ENCODE measurements around the gene SUPT4H1. TPM values are rescaled to one million over a fixed set of nuclear protein-coding genes. Genes with fewer than 3 reads are reported as not detected.
A peak's percentile ranks its signal among the peaks of the same experiment; 100 is the strongest.

Gene SUPT4H1
- total and polyA plus RNA-seq, 9 of the 15 experiments (the other 6 are each of a cell fraction or from before 2014, with no cell fraction given) = 62.1 to 320 (median 117) TPM

DNA sequence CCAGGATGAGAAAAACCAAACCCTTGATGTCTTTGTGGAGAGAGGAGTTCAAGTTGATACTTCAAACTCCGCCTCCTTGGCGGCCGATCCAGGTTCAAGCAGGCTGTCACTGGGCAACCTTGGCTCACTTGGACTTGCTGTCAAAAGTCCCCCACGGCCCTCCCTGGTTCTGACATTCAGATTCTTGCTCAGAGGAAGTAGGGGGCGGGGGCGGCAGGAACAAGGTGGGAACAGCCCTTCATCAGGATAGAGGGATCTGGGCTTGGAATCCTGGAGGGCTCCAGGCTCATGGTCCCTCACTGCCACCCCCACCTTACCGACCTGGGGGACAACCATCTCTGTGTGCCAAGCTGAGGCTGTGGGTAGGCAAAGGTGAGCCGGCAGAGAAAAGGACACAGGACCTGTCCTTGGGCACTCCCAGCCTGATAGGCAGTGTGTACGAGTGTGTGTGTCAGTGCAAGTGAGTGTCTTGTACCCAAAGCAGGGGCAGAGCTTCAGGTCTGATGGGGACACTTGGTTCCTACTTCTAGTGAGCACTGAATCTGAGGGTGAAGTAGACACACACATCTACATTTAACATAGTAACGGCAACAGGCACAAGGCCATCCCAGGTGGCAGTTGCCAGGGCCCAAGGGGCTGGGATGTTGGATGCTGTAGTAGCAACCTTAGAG is 16.8 kb downstream of the SUPT4H1 start (continued):
- TF ChIP-seq, protein P1, sequence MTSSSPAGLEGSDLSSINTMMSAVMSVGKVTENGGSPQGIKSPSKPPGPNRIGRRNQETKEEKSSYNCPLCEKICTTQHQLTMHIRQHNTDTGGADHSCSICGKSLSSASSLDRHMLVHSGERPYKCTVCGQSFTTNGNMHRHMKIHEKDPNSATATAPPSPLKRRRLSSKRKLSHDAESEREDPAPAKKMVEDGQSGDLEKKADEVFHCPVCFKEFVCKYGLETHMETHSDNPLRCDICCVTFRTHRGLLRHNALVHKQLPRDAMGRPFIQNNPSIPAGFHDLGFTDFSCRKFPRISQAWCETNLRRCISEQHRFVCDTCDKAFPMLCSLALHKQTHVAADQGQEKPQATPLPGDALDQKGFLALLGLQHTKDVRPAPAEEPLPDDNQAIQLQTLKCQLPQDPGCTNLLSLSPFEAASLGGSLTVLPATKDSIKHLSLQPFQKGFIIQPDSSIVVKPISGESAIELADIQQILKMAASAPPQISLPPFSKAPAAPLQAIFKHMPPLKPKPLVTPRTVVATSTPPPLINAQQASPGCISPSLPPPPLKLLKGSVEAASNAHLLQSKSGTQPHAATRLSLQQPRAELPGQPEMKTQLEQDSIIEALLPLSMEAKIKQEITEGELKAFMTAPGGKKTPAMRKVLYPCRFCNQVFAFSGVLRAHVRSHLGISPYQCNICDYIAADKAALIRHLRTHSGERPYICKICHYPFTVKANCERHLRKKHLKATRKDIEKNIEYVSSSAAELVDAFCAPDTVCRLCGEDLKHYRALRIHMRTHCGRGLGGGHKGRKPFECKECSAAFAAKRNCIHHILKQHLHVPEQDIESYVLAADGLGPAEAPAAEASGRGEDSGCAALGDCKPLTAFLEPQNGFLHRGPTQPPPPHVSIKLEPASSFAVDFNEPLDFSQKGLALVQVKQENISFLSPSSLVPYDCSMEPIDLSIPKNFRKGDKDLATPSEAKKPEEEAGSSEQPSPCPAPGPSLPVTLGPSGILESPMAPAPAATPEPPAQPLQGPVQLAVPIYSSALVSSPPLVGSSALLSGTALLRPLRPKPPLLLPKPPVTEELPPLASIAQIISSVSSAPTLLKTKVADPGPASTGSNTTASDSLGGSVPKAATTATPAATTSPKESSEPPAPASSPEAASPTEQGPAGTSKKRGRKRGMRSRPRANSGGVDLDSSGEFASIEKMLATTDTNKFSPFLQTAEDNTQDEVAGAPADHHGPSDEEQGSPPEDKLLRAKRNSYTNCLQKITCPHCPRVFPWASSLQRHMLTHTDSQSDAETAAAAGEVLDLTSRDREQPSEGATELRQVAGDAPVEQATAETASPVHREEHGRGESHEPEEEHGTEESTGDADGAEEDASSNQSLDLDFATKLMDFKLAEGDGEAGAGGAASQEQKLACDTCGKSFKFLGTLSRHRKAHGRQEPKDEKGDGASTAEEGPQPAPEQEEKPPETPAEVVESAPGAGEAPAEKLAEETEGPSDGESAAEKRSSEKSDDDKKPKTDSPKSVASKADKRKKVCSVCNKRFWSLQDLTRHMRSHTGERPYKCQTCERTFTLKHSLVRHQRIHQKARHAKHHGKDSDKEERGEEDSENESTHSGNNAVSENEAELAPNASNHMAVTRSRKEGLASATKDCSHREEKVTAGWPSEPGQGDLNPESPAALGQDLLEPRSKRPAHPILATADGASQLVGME (CRISPR knock-in tag; IDR thresholded peaks at IDR 0.05) = 0 out of 2 replicates have a peak, but pooled peaks have one; percentile 31

- in situ Hi-C loops (cut with MboI) (loop anchor here (5.0 kb wide), 1 partner anchor 83 kb away; the partner anchor contains the start of gene RNF43), intact Hi-C loops (cut with micrococcal nuclease) (loop anchor here (10.0 kb wide), 1 partner anchor 300 kb away; no protein-coding TSS in a partner anchor)
- H4K20me1 ChIP-seq (replicated peaks; ENCODE audit: control insufficient read depth, insufficient read depth, low read length) = peaks cover 26% of the 10 kb centered on the region
- H3K4me3 ChIP-seq = peak overlapping the region; percentile 91; the same call in 1 of the 2 replicates
- H3K79me2 ChIP-seq (ENCODE audit: control insufficient read depth, insufficient read depth, low read length) = peaks cover 97% of the 10 kb centered on the region
- DNase-seq (ENCODE audit: extremely low read depth in 1 of 4, low spot score in 3 of 4) (no peak), FAIRE-seq (no peak), ATAC-seq (no peak)
- H3K9ac ChIP-seq (ENCODE audit: insufficient read depth in 1 of 2, low read depth in 2 of 2, low read length in 2 of 2) = peak overlapping the region; percentile 96 to 100
- CTCF ChIA-PET (ENCODE audit: low intra/inter-chr PET ratio) = no interaction called here
- peak overlapping the region; percentile 99 for H3K27ac ChIP-seq (ENCODE audit: extremely low read depth, low read depth, low read length)
- H2AFZ ChIP-seq (ENCODE audit: low read depth, low read length) = peak overlapping the region; percentile 72
- 34% methylated on average over 9 of the region's 9 CpGs for WGBS (ENCODE audit: insufficient coverage, low coverage, missing lambda C conversion rate)
- H3K27me3 ChIP-seq (ENCODE audit: control insufficient read depth in 2 of 2, insufficient read depth in 2 of 2, low read length in 2 of 2) = no peaks in the 10 kb centered on the region
- H3K4me1 ChIP-seq (replicated peaks in 1 of 2; ENCODE audit: control insufficient read depth in 2 of 2, insufficient read depth in 2 of 2, low read length in 2 of 2) = peaks cover 51 to 65% of the 10 kb centered on the region in 2 experiments
- peak overlapping the region; percentile 90 for H3K4me2 ChIP-seq (ENCODE audit: insufficient read depth, low read length)
- POLR2A ChIA-PET = interaction anchor here (0.7 to 10.4 kb wide), 5 partner anchors 8 to 81 kb away, joined by 3 to 257 read pairs (median 44); partner anchors contain the start of genes RNF43 and SUPT4H1
- peaks cover 26% of the 10 kb centered on the region for H3K36me3 ChIP-seq (ENCODE audit: control insufficient read depth, insufficient read depth, low read length)
- BruUV-seq (replicated peaks) = no TSS peak
- no peaks in the 10 kb centered on the region for H3K9me3 ChIP-seq (replicated peaks; ENCODE audit: control insufficient read depth, insufficient read depth, low read depth, low read length)
- no peaks in the 10 kb centered on the region for H3K9me1 ChIP-seq (ENCODE audit: control insufficient read depth, insufficient read depth, low read length)
- peak; percentile 37; the same call in 1 of the 2 replicates for TF ChIP-seq HDGF (IDR thresholded peaks at IDR 0.05)
- no peak for TF ChIP-seq KHSRP (IDR thresholded peaks at IDR 0.05)
- TF ChIP-seq ATF1 (CRISPR knock-in tag; IDR thresholded peaks at IDR 0.05) = no peak
- TF ChIP-seq ATF1 (tag; IDR thresholded peaks at IDR 0.05) = 0 out of 2 replicates have a peak, but pooled peaks have one; percentile 1
- peak; percentile 21; the same call in 1 of the 2 replicates for TF ChIP-seq CXXC5 (CRISPR knock-in tag; IDR thresholded peaks at IDR 0.05)
- 0 out of 2 replicates have a peak, but pooled peaks have one; percentile 10 for TF ChIP-seq ZNF76 (CRISPR knock-in tag; IDR thresholded peaks at IDR 0.05; ENCODE audit: borderline replicate concordance)
- TF ChIP-seq ZBTB2 (IDR thresholded peaks at IDR 0.05) = no peak
- TF ChIP-seq MEIS2 (IDR thresholded peaks at IDR 0.05; ENCODE audit: partially characterized antibody) = no peak
Observed at GRCh38 chr17:58334661-58335060, 17.3 kb downstream of the SUPT4H1 start.
